ENCODE measurements around the gene REPS1. TPM values are rescaled to one million over a fixed set of nuclear protein-coding genes. Genes with fewer than 3 reads are reported as not detected.

Gene REPS1
- total and polyA plus RNA-seq, 2 of the 13 experiments (the other 11 are each of a cell fraction or from before 2014, with no cell fraction given) = 36.4 to 38.3 TPM

DNA sequence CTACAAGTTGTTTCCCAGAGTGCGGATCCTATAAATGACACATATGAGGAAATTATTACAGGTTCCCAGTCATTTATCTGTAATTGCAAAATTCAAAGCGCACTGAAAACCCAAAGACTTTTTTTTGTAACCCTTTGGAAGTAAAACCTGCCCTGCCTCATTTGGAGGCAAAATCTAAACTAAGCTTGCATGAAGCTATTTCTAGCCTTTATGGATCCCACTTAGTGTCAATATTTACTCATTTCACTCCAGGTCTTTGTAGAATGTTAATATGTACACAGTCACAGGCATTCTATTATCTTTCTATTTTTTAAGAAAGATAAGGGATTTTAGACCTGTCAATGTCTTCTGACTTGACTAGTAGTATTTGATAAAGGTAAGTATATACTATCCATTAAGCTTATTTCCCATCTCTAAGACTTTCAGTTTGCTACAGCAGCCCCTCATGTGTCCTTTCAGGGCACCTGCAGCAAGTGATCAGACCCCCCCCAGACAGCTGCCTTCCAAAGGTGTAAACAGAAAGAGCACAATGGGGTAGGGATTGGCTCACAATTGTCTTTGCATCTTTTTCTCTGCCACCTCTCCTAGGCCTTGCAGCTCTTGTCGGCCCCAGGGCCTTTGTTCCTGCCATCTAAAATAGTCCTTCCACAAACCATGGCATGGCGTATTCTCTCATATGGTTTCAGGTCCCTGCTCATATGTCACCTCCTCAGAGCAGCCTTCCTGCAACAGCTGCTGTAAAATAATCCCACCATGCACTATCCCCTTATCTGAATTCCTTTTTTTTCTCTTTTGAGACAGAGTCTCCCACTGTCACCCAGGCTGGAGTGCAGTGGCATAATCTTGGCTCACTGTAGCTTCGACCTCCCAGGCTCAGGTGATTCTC is 1.3 kb upstream of the REPS1 start (continued):
- TF ChIP-seq, protein P1, sequence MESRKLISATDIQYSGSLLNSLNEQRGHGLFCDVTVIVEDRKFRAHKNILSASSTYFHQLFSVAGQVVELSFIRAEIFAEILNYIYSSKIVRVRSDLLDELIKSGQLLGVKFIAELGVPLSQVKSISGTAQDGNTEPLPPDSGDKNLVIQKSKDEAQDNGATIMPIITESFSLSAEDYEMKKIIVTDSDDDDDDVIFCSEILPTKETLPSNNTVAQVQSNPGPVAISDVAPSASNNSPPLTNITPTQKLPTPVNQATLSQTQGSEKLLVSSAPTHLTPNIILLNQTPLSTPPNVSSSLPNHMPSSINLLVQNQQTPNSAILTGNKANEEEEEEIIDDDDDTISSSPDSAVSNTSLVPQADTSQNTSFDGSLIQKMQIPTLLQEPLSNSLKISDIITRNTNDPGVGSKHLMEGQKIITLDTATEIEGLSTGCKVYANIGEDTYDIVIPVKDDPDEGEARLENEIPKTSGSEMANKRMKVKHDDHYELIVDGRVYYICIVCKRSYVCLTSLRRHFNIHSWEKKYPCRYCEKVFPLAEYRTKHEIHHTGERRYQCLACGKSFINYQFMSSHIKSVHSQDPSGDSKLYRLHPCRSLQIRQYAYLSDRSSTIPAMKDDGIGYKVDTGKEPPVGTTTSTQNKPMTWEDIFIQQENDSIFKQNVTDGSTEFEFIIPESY (CRISPR knock-in tag; IDR thresholded peaks at IDR 0.05) = no peak
- TF ChIP-seq MBD4 (IDR thresholded peaks at IDR 0.05; ENCODE audit: borderline replicate concordance, low read length) = 0 out of 2 replicates have a peak, but pooled peaks have one; percentile 15
- no peak for TF ChIP-seq ZNF781 (CRISPR knock-in tag; IDR thresholded peaks at IDR 0.05; ENCODE audit: borderline replicate concordance, not compliant biosample characterization)
- TF ChIP-seq NCOA1 (CRISPR knock-in tag; IDR thresholded peaks at IDR 0.05) = no peak
- TF ChIP-seq CREM (IDR thresholded peaks at IDR 0.05) = peak; percentile 60; the same call in 1 of the 2 replicates
- TF ChIP-seq CREM (CRISPR knock-in tag; IDR thresholded peaks at IDR 0.05) = no peak
- TF ChIP-seq, protein P2, sequence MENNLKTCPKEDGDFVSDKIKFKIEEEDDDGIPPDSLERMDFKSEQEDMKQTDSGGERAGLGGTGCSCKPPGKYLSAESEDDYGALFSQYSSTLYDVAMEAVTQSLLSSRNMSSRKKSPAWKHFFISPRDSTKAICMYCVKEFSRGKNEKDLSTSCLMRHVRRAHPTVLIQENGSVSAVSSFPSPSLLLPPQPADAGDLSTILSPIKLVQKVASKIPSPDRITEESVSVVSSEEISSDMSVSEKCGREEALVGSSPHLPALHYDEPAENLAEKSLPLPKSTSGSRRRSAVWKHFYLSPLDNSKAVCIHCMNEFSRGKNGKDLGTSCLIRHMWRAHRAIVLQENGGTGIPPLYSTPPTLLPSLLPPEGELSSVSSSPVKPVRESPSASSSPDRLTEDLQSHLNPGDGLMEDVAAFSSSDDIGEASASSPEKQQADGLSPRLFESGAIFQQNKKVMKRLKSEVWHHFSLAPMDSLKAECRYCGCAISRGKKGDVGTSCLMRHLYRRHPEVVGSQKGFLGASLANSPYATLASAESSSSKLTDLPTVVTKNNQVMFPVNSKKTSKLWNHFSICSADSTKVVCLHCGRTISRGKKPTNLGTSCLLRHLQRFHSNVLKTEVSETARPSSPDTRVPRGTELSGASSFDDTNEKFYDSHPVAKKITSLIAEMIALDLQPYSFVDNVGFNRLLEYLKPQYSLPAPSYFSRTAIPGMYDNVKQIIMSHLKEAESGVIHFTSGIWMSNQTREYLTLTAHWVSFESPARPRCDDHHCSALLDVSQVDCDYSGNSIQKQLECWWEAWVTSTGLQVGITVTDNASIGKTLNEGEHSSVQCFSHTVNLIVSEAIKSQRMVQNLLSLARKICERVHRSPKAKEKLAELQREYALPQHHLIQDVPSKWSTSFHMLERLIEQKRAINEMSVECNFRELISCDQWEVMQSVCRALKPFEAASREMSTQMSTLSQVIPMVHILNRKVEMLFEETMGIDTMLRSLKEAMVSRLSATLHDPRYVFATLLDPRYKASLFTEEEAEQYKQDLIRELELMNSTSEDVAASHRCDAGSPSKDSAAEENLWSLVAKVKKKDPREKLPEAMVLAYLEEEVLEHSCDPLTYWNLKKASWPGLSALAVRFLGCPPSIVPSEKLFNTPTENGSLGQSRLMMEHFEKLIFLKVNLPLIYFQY (CRISPR knock-in tag; IDR thresholded peaks at IDR 0.05; ENCODE audit: borderline replicate concordance) = no peak; the same call in 1 of the 2 replicates
- TF ChIP-seq, protein P3, sequence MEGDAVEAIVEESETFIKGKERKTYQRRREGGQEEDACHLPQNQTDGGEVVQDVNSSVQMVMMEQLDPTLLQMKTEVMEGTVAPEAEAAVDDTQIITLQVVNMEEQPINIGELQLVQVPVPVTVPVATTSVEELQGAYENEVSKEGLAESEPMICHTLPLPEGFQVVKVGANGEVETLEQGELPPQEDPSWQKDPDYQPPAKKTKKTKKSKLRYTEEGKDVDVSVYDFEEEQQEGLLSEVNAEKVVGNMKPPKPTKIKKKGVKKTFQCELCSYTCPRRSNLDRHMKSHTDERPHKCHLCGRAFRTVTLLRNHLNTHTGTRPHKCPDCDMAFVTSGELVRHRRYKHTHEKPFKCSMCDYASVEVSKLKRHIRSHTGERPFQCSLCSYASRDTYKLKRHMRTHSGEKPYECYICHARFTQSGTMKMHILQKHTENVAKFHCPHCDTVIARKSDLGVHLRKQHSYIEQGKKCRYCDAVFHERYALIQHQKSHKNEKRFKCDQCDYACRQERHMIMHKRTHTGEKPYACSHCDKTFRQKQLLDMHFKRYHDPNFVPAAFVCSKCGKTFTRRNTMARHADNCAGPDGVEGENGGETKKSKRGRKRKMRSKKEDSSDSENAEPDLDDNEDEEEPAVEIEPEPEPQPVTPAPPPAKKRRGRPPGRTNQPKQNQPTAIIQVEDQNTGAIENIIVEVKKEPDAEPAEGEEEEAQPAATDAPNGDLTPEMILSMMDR (CRISPR knock-in tag; IDR thresholded peaks at IDR 0.05) = no peak
- TF ChIP-seq ZNF605 (CRISPR knock-in tag; IDR thresholded peaks at IDR 0.05) = no peak
- TF ChIP-seq ZNF292 (CRISPR knock-in tag; IDR thresholded peaks at IDR 0.05; ENCODE audit: borderline replicate concordance, low read depth) = no peak
- no peak for TF ChIP-seq GTF3A (CRISPR knock-in tag; conservative IDR thresholded peaks at IDR 0.05)
- peak; percentile 15; the same call in 1 of the 2 replicates for TF ChIP-seq PPARG (CRISPR knock-in tag; conservative IDR thresholded peaks at IDR 0.05)
- TF ChIP-seq ZNF329 (CRISPR knock-in tag; IDR thresholded peaks at IDR 0.05; ENCODE audit: low read depth) = no peak
- no peak for TF ChIP-seq ZNF253 (CRISPR knock-in tag; IDR thresholded peaks at IDR 0.05; ENCODE audit: borderline replicate concordance)
- TF ChIP-seq TCF7 (IDR thresholded peaks at IDR 0.05; ENCODE audit: low read depth) = peak; percentile 72; the same call in 1 of the 2 replicates
- TF ChIP-seq ATF1 (CRISPR knock-in tag; IDR thresholded peaks at IDR 0.05) = no peak
- TF ChIP-seq LCORL (IDR thresholded peaks at IDR 0.05) = no peak
- TF ChIP-seq LCORL (CRISPR knock-in tag; IDR thresholded peaks at IDR 0.05) = no peak
- TF ChIP-seq POGZ (CRISPR knock-in tag; IDR thresholded peaks at IDR 0.05) = 0 out of 2 replicates have a peak, but pooled peaks have one; percentile 20
- TF ChIP-seq, protein P4, sequence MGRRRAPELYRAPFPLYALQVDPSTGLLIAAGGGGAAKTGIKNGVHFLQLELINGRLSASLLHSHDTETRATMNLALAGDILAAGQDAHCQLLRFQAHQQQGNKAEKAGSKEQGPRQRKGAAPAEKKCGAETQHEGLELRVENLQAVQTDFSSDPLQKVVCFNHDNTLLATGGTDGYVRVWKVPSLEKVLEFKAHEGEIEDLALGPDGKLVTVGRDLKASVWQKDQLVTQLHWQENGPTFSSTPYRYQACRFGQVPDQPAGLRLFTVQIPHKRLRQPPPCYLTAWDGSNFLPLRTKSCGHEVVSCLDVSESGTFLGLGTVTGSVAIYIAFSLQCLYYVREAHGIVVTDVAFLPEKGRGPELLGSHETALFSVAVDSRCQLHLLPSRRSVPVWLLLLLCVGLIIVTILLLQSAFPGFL (CRISPR knock-in tag; IDR thresholded peaks at IDR 0.05) = no peak
- no peak for TF ChIP-seq GABPB1 (CRISPR knock-in tag; IDR thresholded peaks at IDR 0.05)
- no peak for TF ChIP-seq ONECUT2 (CRISPR knock-in tag; IDR thresholded peaks at IDR 0.05)
